Astrocyte of the spinal cord (primary cell): Measurements from ENCODE around the gene PBX4.

Source experiments
- DNase-seq: peaks from one replicate; pipeline ENCODE4 v3.0.0; 2011; ENCODE audit warnings: low read depth, low spot score
- H3K4me3 ChIP-seq: 2 replicates; pipeline ENCODE4 v1.5.1; 2011; ENCODE audit warnings: low read depth, mild to moderate bottlenecking, low read length, moderate library complexity
- CTCF ChIP-seq: IDR thresholded peaks from 2 replicates; pipeline ENCODE4 v1.5.1; 2012; ENCODE audit warnings: low read depth, mild to moderate bottlenecking, low read length, inconsistent platforms
- in situ Hi-C: cut with HindIII; loops from 2 replicates; pipeline ENCODE4 v1.10.0; 2017; ENCODE audit warnings: low sequenced_read_pairs

Gene PBX4

GRCh38 chr19:19520989-19521388, 97.5 kb downstream of the PBX4 start:
- DNase-seq, result no peak
- H3K4me3 ChIP-seq, result no peak overlapping the region
- TF ChIP-seq CTCF, result no peak
- in situ Hi-C loops, result no loop called here

DNA sequence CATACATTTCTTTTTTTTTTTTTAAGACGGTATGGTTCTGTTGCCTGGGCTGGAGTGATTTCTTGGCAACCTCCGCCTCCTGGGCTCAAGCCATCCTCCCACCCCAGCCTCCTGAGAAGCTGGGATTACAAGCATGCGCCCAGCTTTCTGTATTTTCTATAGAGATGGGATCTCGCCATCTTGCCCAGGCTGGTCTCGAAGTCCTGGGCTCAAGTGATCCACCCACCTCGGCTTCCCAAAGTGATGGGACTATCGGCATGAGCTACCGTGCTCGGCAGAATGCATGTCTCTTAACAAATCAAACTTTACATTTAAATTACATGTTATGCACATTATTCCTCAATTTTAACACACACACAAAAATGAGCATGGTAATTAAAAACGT, 101.3 kb downstream of the PBX4 start:
- H3K4me3 ChIP-seq, result peak overlapping the region; percentile 93
- DNase-seq, result no peak
- in situ Hi-C loops, result no loop called here
- no peak for TF ChIP-seq CTCF

DNA sequence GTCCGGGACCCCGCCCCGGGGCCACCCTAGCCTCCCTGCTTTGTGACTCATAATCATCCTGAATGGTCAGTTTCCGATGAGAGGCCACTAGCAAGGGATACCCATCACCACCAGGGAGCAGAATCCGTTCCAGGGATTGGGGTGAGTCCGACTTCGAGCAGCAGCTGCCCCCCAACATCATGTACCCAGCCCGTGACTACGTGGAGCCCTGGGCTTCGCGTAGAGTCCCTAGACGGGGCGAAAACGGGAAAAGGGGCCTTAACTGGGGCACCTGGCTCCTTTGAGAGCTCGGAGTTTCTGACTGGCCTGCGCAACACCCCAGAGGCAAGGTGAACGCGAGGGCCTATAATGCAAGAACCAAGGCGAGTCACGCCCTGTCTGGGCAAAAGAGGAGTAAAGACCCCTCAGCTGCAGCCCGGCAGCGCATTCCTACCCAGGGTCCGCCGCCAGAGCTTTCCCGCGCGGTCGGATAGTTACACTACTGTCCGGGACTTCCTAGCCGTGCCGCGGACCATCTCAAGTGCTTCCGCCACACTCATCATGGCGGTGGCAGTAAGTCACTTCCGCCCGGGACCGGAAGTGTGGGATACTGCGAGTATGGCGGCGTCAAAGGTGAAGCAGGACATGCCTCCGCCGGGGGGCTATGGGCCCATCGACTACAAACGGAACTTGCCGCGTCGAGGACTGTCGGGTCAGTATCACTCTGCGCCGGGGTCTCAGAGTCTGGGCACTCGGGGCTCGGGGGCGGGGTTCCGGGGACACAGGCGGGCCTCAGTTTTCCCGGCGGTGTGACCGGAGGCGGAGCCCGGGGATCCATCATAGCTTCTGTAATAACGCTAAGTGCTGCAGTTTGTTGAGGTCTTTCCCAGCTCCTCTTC, 102.6 kb downstream of the PBX4 start, which contains the start of gene NDUFA13:
Gene NDUFA13 (plus strand): TSS at position 584 of the 878 bp plus-strand sequence. CDS start 14 bp downstream, at position 598.
- H3K4me3 ChIP-seq, result peak within 1 kb of the TSS; percentile 93
- peak; percentile 25 for TF ChIP-seq CTCF
- in situ Hi-C loops, result no loop called here
- DNase-seq, result peak; percentile 95

GRCh38 chr19:19514881-19515641, 103.4 kb downstream of the PBX4 start, which contains the start of gene TSSK6:
Gene TSSK6 (minus strand): TSS chr19:19515548. CDS start chr19:19515427, 121 bp downstream.
- no peak for DNase-seq
- peak within 1 kb of the TSS; percentile 93 for H3K4me3 ChIP-seq
- in situ Hi-C loops, result no loop called here
- TF ChIP-seq CTCF, result no peak

- no peak for TF ChIP-seq CTCF
- DNase-seq, result peak; percentile 50
- H3K4me3 ChIP-seq, result no peak overlapping the region
- in situ Hi-C loops, result no loop called here
These were observed 104.3 kb downstream of the PBX4 start for GRCh38 chr19:19514215-19514657.

GRCh38 chr19:19513682-19514081, 104.8 kb downstream of the PBX4 start:
- no peak for TF ChIP-seq CTCF
- DNase-seq, result no peak
- in situ Hi-C loops, result no loop called here
- no peak overlapping the region for H3K4me3 ChIP-seq
